ENCODE measurements around the gene SLC5A3.

The SLC5A3 gene

GRCh38 chr21:34100337-34100736 is 27.0 kb downstream of the SLC5A3 start:
- CTCF ChIA-PET = interaction anchor here (0.6 to 1.9 kb wide), 2 partner anchors 9 to 11 kb away, joined by 3 to 10 read pairs; no protein-coding TSS in a partner anchor
- DNase-seq (ENCODE audit: extremely low spot score) = no peak
- TF ChIP-seq TARDBP (IDR thresholded peaks at IDR 0.05) (no peak), ELF4 (IDR thresholded peaks at IDR 0.05) (no peak), NFRKB (IDR thresholded peaks at IDR 0.05) (no peak), ARNT (IDR thresholded peaks at IDR 0.05) (no peak), BHLHE40 (IDR thresholded peaks at IDR 0.05; ENCODE audit: borderline replicate concordance) (no peak), FOXK2 (IDR thresholded peaks at IDR 0.05) (no peak), FOXM1 (IDR thresholded peaks at IDR 0.05; ENCODE audit: borderline replicate concordance) (no peak), LEF1 (IDR thresholded peaks at IDR 0.05; ENCODE audit: borderline replicate concordance) (no peak), PKNOX1 (IDR thresholded peaks at IDR 0.05) (no peak), SP1 (IDR thresholded peaks at IDR 0.05) (no peak), SUZ12 (IDR thresholded peaks at IDR 0.05) (no peak), FOXA1 (IDR thresholded peaks at IDR 0.05) (no peak), HDGF (IDR thresholded peaks at IDR 0.05; ENCODE audit: borderline replicate concordance) (no peak), CTBP1 (IDR thresholded peaks at IDR 0.05; ENCODE audit: borderline replicate concordance) (no peak), L3MBTL2 (conservative IDR thresholded peaks at IDR 0.05) (no peak), ZNF384 (IDR thresholded peaks at IDR 0.05) (no peak)
- POLR2A ChIA-PET = no interaction called here

GRCh38 chr21:34100790-34101189 is 27.4 kb downstream of the SLC5A3 start:
- POLR2A ChIA-PET = no interaction called here
- CTCF ChIA-PET = interaction anchor here (0.6 to 1.9 kb wide), 2 partner anchors 9 to 11 kb away, joined by 3 to 10 read pairs; no protein-coding TSS in a partner anchor
- no peak for DNase-seq (ENCODE audit: extremely low spot score)
- TF ChIP-seq NFRKB (IDR thresholded peaks at IDR 0.05) = no peak
- no peak for TF ChIP-seq CTBP1 (IDR thresholded peaks at IDR 0.05; ENCODE audit: borderline replicate concordance)
- TF ChIP-seq SUZ12 (IDR thresholded peaks at IDR 0.05) = no peak
- TF ChIP-seq SP1 (IDR thresholded peaks at IDR 0.05) = no peak
- TF ChIP-seq PKNOX1 (IDR thresholded peaks at IDR 0.05) = no peak
- TF ChIP-seq ZNF384 (IDR thresholded peaks at IDR 0.05) = no peak

GRCh38 chr21:34105947-34106541 is 32.7 kb downstream of the SLC5A3 start:
- CTCF ChIA-PET = no interaction called here
- no peak for DNase-seq (ENCODE audit: extremely low spot score)
- TF ChIP-seq PKNOX1 (IDR thresholded peaks at IDR 0.05) (no peak), LEF1 (IDR thresholded peaks at IDR 0.05; ENCODE audit: borderline replicate concordance) (no peak), CTBP1 (IDR thresholded peaks at IDR 0.05; ENCODE audit: borderline replicate concordance) (no peak), L3MBTL2 (conservative IDR thresholded peaks at IDR 0.05) (no peak), BHLHE40 (IDR thresholded peaks at IDR 0.05; ENCODE audit: borderline replicate concordance) (no peak), ZNF384 (IDR thresholded peaks at IDR 0.05) (no peak), SP1 (IDR thresholded peaks at IDR 0.05) (no peak), SUZ12 (IDR thresholded peaks at IDR 0.05) (no peak), TARDBP (IDR thresholded peaks at IDR 0.05) (no peak), FOXM1 (IDR thresholded peaks at IDR 0.05; ENCODE audit: borderline replicate concordance) (no peak), FOXK2 (IDR thresholded peaks at IDR 0.05) (no peak)
- POLR2A ChIA-PET = no interaction called here

DNA sequence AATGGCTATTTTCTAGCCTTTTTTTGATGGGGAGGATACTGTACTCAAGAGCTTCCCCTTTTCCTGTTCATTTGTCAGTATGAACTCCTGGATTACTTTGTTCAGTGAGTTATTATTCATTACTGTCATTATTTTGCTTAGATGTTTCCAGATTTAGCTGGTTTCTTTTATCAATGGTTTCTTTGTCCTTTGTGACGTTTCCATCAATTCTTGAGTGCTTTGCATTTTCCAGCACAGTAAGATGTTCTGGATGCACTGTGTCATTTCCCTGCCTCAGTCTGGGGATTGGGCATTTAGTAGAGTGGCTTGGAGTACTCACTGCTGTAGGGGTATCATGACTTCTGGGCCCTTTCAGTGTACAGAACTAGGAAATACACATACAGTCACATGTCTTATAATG is 34.2 kb downstream of the SLC5A3 start:
- ChIA-PET POLR2A (no interaction called here), CTCF (no interaction called here)
- DNase-seq (ENCODE audit: extremely low spot score) = no peak
- no peak for TF ChIP-seq SP1 (IDR thresholded peaks at IDR 0.05)

DNA sequence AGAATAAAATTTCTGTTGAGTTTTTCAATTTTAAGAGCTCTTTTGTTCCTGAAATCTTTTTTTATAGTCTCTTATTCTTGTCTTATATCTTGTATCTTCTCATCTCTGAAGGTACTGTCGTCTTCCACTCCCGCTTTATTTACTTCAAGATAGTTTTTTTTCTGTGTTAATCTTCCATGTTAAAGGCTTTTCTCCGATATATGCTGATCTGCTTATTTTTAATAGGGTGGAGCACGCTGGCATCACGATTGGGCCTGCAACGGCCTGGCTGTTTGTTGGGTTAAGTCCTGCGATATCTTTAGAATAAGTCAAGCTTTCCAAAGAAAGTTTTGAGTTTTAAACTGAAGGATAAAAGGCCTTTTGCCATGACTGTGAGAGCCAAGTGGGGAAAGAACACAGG is 35.7 kb downstream of the SLC5A3 start:
- ChIA-PET POLR2A (no interaction called here), CTCF (interaction anchor here (0.6 to 0.7 kb wide), 2 partner anchors 27 to 174 kb away, joined by 3 to 4 read pairs; no protein-coding TSS in a partner anchor)
- no peak for TF ChIP-seq CTBP1 (IDR thresholded peaks at IDR 0.05; ENCODE audit: borderline replicate concordance)
- no peak for DNase-seq (ENCODE audit: extremely low spot score)

DNA sequence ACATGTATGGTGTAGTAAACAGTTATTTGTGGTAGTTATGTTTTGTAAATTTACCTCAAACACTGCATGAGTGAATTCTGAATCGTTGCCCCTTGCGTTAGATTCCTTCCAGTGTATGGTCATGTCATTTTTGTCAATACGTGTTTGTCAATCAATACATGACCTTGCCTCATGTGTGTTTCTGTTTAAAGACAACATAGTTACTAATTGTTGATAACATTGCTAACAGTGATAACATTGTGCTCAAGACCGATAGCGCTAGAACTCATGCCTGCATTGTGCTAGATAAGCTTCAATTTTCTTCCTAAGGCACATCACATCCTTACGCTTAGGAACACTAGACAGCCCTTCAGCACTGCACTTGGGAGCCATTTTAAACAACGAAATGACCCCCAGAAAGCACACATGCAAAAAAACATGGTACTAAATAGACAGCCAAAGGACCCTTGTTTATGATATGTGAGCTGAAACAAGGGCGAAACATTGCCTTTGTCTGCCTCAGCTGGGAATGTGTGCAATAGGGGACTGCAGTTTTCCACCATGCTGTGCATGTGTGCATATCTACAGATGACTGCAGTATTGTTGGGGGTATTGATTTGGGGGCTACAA is 37.3 kb downstream of the SLC5A3 start:
- POLR2A ChIA-PET = no interaction called here

More for the DNA sequence above, 37.3 kb downstream of the SLC5A3 start:
- CTCF ChIA-PET = no interaction called here
- TF ChIP-seq FOXK2 (IDR thresholded peaks at IDR 0.05) (no peak), HDGF (IDR thresholded peaks at IDR 0.05; ENCODE audit: borderline replicate concordance) (no peak), BHLHE40 (IDR thresholded peaks at IDR 0.05; ENCODE audit: borderline replicate concordance) (no peak), CTBP1 (IDR thresholded peaks at IDR 0.05; ENCODE audit: borderline replicate concordance) (no peak), L3MBTL2 (conservative IDR thresholded peaks at IDR 0.05) (no peak)
- no peak for DNase-seq (ENCODE audit: extremely low spot score)
